RPMI8226 (cell line): ENCODE results near the gene KCNK10.

ENCODE experiments used
- DNase-seq: peaks from one replicate; pipeline ENCODE4 v3.0.0-alpha.2; 2015

Gene KCNK10

GRCh38 chr14:88323086-88323522 is at the start of gene KCNK10:
Gene KCNK10 (minus strand): TSS chr14:88323269. CDS start chr14:88322798, 471 bp downstream.
- DNase-seq, result no peak

- no peak for DNase-seq
Observed at GRCh38 chr14:88369496-88369895, 46.4 kb upstream of the KCNK10 start.

GRCh38 chr14:88364710-88365413 is 41.8 kb upstream of the KCNK10 start:
- no peak for DNase-seq

GRCh38 chr14:88363644-88364043 is 40.6 kb upstream of the KCNK10 start:
- DNase-seq, result no peak

- DNase-seq, result no peak
Observed at GRCh38 chr14:88359500-88359899, 36.4 kb upstream of the KCNK10 start.

GRCh38 chr14:88354358-88354757 is 31.3 kb upstream of the KCNK10 start:
- DNase-seq, result no peak

- DNase-seq, result no peak
Observed at GRCh38 chr14:88352698-88353097, 29.6 kb upstream of the KCNK10 start.

GRCh38 chr14:88351966-88352691 is 29.1 kb upstream of the KCNK10 start:
- DNase-seq, result no peak

- no peak for DNase-seq
Observed at GRCh38 chr14:88348546-88348945, 25.5 kb upstream of the KCNK10 start.

GRCh38 chr14:88346048-88346639 is 23.1 kb upstream of the KCNK10 start:
- no peak for DNase-seq

GRCh38 chr14:88342980-88343379 is 19.9 kb upstream of the KCNK10 start:
- DNase-seq, result no peak

- DNase-seq, result no peak
Observed at GRCh38 chr14:88340357-88340756, 17.3 kb upstream of the KCNK10 start.

GRCh38 chr14:88333036-88333435 is 10.0 kb upstream of the KCNK10 start:
- DNase-seq, result no peak

- DNase-seq, result no peak
Observed at GRCh38 chr14:88327497-88327896, 4.4 kb upstream of the KCNK10 start.

- DNase-seq, result no peak
Observed at GRCh38 chr14:88326352-88327103, 3.5 kb upstream of the KCNK10 start.

GRCh38 chr14:88325883-88326282 is 2.8 kb upstream of the KCNK10 start:
- DNase-seq, result no peak

- DNase-seq, result no peak
Observed at GRCh38 chr14:88324930-88325329, 1.9 kb upstream of the KCNK10 start.

GRCh38 chr14:88324491-88324890 is 1.4 kb upstream of the KCNK10 start:
- DNase-seq, result no peak

GRCh38 chr14:88323523-88324199 is 592 bp upstream of the KCNK10 start:
- no peak for DNase-seq

GRCh38 chr14:88322504-88323085 is 474 bp downstream of the KCNK10 start:
- DNase-seq, result no peak

- DNase-seq, result no peak
Observed at GRCh38 chr14:88321692-88322503, 1.2 kb downstream of the KCNK10 start.
